ENCODE measurements around the gene CFAP46. TPM values are rescaled to one million over a fixed set of nuclear protein-coding genes. Genes with fewer than 3 reads are reported as not detected.

Gene CFAP46
- total RNA-seq, 4 donors from 2014 or later: not detected

- peaks cover 0 to 13% (median 0%) of the 10 kb centered on the region in 3 donors for H3K36me3 ChIP-seq
- peak overlapping the region in 2 of 4 donors; percentile 15 to 20 for H3K4me3 ChIP-seq
- no peak for DNase-seq
- H3K27me3 ChIP-seq: peaks cover 0 to 52% of the 10 kb centered on the region in 2 donors
- peaks cover 0 to 38% (median 4%) of the 10 kb centered on the region in 4 donors for H3K4me1 ChIP-seq
- no peak for TF ChIP-seq POLR2A (IDR thresholded peaks at IDR 0.05)
- TF ChIP-seq, protein P1, sequence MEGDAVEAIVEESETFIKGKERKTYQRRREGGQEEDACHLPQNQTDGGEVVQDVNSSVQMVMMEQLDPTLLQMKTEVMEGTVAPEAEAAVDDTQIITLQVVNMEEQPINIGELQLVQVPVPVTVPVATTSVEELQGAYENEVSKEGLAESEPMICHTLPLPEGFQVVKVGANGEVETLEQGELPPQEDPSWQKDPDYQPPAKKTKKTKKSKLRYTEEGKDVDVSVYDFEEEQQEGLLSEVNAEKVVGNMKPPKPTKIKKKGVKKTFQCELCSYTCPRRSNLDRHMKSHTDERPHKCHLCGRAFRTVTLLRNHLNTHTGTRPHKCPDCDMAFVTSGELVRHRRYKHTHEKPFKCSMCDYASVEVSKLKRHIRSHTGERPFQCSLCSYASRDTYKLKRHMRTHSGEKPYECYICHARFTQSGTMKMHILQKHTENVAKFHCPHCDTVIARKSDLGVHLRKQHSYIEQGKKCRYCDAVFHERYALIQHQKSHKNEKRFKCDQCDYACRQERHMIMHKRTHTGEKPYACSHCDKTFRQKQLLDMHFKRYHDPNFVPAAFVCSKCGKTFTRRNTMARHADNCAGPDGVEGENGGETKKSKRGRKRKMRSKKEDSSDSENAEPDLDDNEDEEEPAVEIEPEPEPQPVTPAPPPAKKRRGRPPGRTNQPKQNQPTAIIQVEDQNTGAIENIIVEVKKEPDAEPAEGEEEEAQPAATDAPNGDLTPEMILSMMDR (IDR thresholded peaks at IDR 0.05): no peak
- no peaks in the 10 kb centered on the region for H3K9me3 ChIP-seq
- no peak overlapping the region for H3K27ac ChIP-seq
Observed at GRCh38 chr10:132786884-132787494, 155.4 kb downstream of the CFAP46 start.

- Histone ChIP-seq H3K9me3 (no peaks in the 10 kb centered on the region), H3K27ac (no peak overlapping the region), H3K27me3 (peaks cover 0 to 52% of the 10 kb centered on the region in 2 donors), H3K36me3 (peaks cover 0 to 18% (median 0%) of the 10 kb centered on the region in 3 donors), H3K4me1 (peaks cover 0 to 38% (median 4%) of the 10 kb centered on the region in 4 donors), H3K4me3 (peak overlapping the region in 1 of 4 donors; percentile 15)
- DNase-seq: no peak
- TF ChIP-seq, protein P1 (IDR thresholded peaks at IDR 0.05): no peak
- TF ChIP-seq POLR2A (IDR thresholded peaks at IDR 0.05): no peak
Observed at GRCh38 chr10:132786476-132786883, 155.9 kb downstream of the CFAP46 start.

DNA sequence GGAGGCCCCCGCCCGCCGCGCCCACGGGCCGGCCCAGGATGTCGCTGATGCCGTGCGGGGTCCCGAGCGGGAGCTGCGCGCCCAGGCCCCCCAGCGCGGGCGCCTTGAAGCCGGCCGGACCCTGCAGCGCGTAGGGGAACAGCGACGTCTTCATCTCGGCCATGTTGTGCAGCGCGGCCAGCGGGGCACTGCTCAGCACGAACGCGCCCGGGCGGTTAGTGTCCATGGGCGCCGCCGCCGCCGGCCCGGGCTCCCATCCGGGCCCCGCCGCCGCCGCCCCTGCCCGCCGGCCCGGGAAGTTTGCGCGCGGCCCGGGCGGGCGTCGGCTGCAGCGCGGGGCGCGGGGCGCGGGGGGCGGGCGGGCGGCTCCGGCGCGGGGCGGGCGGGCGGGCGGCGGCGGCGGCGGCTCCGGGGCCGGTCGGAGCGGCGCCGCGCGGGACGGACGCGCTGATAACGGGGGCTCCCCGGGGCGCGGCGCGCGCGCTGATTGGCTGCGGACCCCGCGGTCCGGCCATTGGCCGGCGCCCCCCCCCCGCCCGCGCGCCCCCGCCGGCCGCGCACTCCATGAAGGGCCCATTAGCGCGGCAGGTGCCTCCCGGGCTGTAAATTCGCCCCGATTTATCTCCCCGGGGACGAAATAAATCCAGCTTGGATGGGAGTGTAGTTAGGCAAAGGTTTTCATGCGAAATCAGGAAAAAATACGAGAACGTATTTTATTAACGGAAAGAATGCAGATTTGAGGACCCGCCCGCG, 156.5 kb downstream of the CFAP46 start, which contains the start of gene NKX6-2:
TSS of gene NKX6-2 (minus strand) at position 425 of the 753 bp plus-strand sequence. CDS start at position 226, 199 bp downstream.
- Histone ChIP-seq H3K9me3 (no peaks in the 10 kb centered on the region), H3K27me3 (peaks cover 0 to 52% of the 10 kb centered on the region in 2 donors), H3K27ac (no peak within 1 kb of the TSS), H3K4me3 (peak within 1 kb of the TSS in 2 of 4 donors; percentile 15 to 20), H3K36me3 (peaks cover 0 to 23% (median 0%) of the 10 kb centered on the region in 3 donors), H3K4me1 (peaks cover 0 to 38% (median 4%) of the 10 kb centered on the region in 4 donors)
- no peak for TF ChIP-seq POLR2A (IDR thresholded peaks at IDR 0.05)
- TF ChIP-seq, protein P1 (IDR thresholded peaks at IDR 0.05): no peak
- DNase-seq: no peak

DNA sequence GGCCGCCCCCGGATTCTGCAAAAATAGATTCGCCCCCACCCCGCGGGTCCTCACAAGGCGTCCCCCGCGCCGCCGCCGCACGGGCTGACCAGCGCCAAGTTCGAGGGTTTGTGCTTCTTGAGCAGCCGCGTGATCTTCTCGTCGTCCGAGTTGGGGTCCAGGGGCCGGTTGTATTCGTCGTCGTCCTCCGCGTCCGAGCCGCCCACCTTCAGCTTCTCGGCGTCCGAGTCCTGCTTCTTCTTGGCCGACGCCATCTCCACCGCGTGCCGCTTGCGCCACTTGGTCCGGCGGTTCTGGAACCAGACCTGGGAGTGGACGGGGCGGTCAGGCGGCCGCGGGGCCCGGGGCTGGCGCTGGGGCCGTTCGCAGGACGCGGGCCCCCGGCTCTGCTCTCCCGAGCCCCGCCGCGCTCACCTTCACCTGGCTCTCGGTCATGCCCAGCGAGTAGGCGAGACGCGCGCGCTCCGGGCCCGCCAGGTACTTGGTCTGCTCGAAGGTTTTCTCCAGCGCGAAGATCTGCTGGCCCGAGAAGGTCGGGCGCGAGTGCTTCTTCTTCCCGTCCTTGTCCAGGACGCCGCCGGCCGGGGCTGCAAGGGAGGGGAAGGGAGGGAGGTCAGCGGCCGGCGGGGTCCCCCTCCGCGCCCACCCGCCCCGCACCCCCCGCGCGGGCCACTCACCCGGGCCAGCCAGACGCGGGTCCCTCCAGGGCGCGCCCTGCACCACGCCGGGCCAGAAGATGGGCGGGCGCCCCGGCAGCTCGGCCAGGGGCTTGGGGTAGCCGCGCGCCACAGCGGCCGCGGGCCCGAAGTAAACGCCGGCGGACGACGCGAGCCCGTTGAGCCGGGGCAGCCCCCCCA, 157.3 kb downstream of the CFAP46 start:
- H3K27me3 ChIP-seq: peaks cover 0 to 52% of the 10 kb centered on the region in 2 donors
- peaks cover 0 to 38% (median 4%) of the 10 kb centered on the region in 4 donors for H3K4me1 ChIP-seq
- no peak for TF ChIP-seq POLR2A (IDR thresholded peaks at IDR 0.05)
- TF ChIP-seq, protein P1 (IDR thresholded peaks at IDR 0.05): no peak
- no peak overlapping the region for H3K27ac ChIP-seq
- peaks cover 0 to 23% (median 0%) of the 10 kb centered on the region in 3 donors for H3K36me3 ChIP-seq
- no peak for DNase-seq
- H3K9me3 ChIP-seq: no peaks in the 10 kb centered on the region
- H3K4me3 ChIP-seq: peak overlapping the region in 1 of 4 donors; percentile 14

Measured in Peyer's patch (tissue), 4 donors.